ENCODE measurements around the gene PRKCE. TPM values are rescaled to one million over a fixed set of nuclear protein-coding genes. Genes with fewer than 3 reads are reported as not detected.

The PRKCE gene
- total and polyA plus RNA-seq, 2 of the 8 experiments (the other 6 are each of a cell fraction or from before 2014, with no cell fraction given), result 0.54 to 2.1 TPM

- Histone ChIP-seq H2AK5ac (ENCODE audit: low read depth, low read length) (no peak overlapping the region), H3K36me3 (ENCODE audit: control insufficient read depth in 2 of 4, insufficient read depth in 4 of 4, low read length in 3 of 4) (no peaks in the 10 kb centered on the region), H3K9me3 (ENCODE audit: insufficient read depth in 2 of 2, low read depth in 1 of 2, low read length in 1 of 2) (no peaks in the 10 kb centered on the region), H2BK120ac (replicated peaks; ENCODE audit: low read depth, low read length) (no peak overlapping the region), H3K18ac (ENCODE audit: extremely low read depth, low read length) (no peak overlapping the region), H3K4ac (replicated peaks; ENCODE audit: insufficient read length, low read depth, low read length) (no peak overlapping the region), H4K91ac (replicated peaks; ENCODE audit: insufficient read length, low read length) (no peak overlapping the region), H3K23ac (ENCODE audit: insufficient read length) (no peak overlapping the region), H2BK5ac (ENCODE audit: low read depth, low read length) (no peak overlapping the region), H3K79me1 (ENCODE audit: low read depth, low read length) (no peaks in the 10 kb centered on the region), H3K27me3 (replicated peaks in 1 of 4; ENCODE audit: control insufficient read depth in 3 of 4, extremely low read depth in 1 of 4, insufficient read depth in 3 of 4, low read length in 3 of 4) (no peaks in the 10 kb centered on the region), H3K56ac (replicated peaks; ENCODE audit: insufficient read length, low read depth, low read length) (no peak overlapping the region), H2AFZ (ENCODE audit: low read length) (no peak overlapping the region), H3K9ac (replicated peaks in 1 of 4; ENCODE audit: extremely low read depth in 1 of 4, low read depth in 3 of 4, low read length in 3 of 4) (no peak overlapping the region), H3K23me2 (ENCODE audit: low read depth, low read length) (no peaks in the 10 kb centered on the region), H3K4me2 (ENCODE audit: insufficient read depth in 1 of 2, low read depth in 2 of 2, low read length in 2 of 2) (no peak overlapping the region), H3K27ac (ENCODE audit: low read depth, low read length) (no peak overlapping the region), H2BK12ac (ENCODE audit: low read depth, low read length) (no peak overlapping the region), H2BK20ac (ENCODE audit: low read length) (no peak overlapping the region), H3K14ac (ENCODE audit: insufficient read length) (no peak overlapping the region), H3K79me2 (ENCODE audit: control insufficient read depth in 1 of 2, insufficient read depth in 2 of 2, low read length in 2 of 2) (no peaks in the 10 kb centered on the region), H2BK15ac (ENCODE audit: low read length) (no peak overlapping the region), H3K4me1 (replicated peaks in 1 of 4; ENCODE audit: control insufficient read depth in 3 of 4, insufficient read depth in 4 of 4, low read length in 3 of 4) (peaks cover 0 to 3% (median 0%) of the 10 kb centered on the region in 4 experiments; a peak in 2 of 7 replicates), H4K20me1 (replicated peaks in 1 of 2; ENCODE audit: control insufficient read depth in 1 of 2, insufficient read depth in 2 of 2, low read length in 2 of 2) (no peaks in the 10 kb centered on the region), H3K4me3 (ENCODE audit: extremely low read depth in 1 of 4, insufficient read depth in 2 of 4, low read depth in 3 of 4, low read length in 4 of 4) (no peak overlapping the region), H4K5ac (ENCODE audit: insufficient read length, low read depth, low read length) (no peak overlapping the region), H4K8ac (ENCODE audit: extremely low read depth, insufficient read depth, low read length) (no peak overlapping the region)
- no peak for DNase-seq (ENCODE audit: low read depth in 1 of 2, low spot score in 2 of 2)
- WGBS, 2 experiments (ENCODE audit: extremely low coverage in 1 of 2, insufficient coverage in 1 of 2, insufficient read length in 1 of 2, insufficient replicate concordance in 2 of 2, low coverage in 1 of 2, low lambda C conversion rate in 2 of 2, missing lambda C conversion rate in 1 of 2), result 86% methylated on average over 6 of the region's 6 CpGs; no CpG with 5 or more reads in 1 of the 2 experiments
- no peak for FAIRE-seq
- CTCF ChIA-PET (ENCODE audit: partially characterized antibody), result no interaction called here
- POLR2A ChIA-PET (ENCODE audit: partially characterized antibody), result no interaction called here
- TF ChIP-seq CBX8 (IDR thresholded peaks at IDR 0.05; ENCODE audit: borderline replicate concordance, low read depth, low read length), result no peak
- TF ChIP-seq TBP (IDR thresholded peaks at IDR 0.05; ENCODE audit: low read depth, low read length), result no peak
- TF ChIP-seq RAD21 (IDR thresholded peaks at IDR 0.05 in 1 of 2, conservative IDR thresholded peaks at IDR 0.05 in 1 of 2; ENCODE audit: low read depth in 2 of 2, low read length in 2 of 2), result no peak
- no peak for TF ChIP-seq E2F6 (IDR thresholded peaks at IDR 0.05)
- no peak for TF ChIP-seq CTCF (IDR thresholded peaks at IDR 0.05; ENCODE audit: control extremely low read depth in 1 of 3, insufficient read depth in 1 of 3, low read depth in 1 of 3, low read length in 3 of 3)
- no peak for TF ChIP-seq HDAC2 (IDR thresholded peaks at IDR 0.05; ENCODE audit: borderline replicate concordance in 1 of 2, low read depth in 2 of 2, low read length in 2 of 2)
- TF ChIP-seq HDAC6 (IDR thresholded peaks at IDR 0.05; ENCODE audit: low read depth, low read length), result no peak
- no peak for TF ChIP-seq MAX (IDR thresholded peaks at IDR 0.05)
- TF ChIP-seq CBX5 (IDR thresholded peaks at IDR 0.05; ENCODE audit: low read depth, low read length), result no peak
These were observed 29.0 kb downstream of the PRKCE start for GRCh38 chr2:45680351-45680967.
